ENCODE measurements around the gene RAB1B. TPM values are rescaled to one million over a fixed set of nuclear protein-coding genes. Genes with fewer than 3 reads are reported as not detected.
"Not testable (repeated sequence)": the region's sequence is repeated elsewhere in the genome, so short reads cannot be mapped to it uniquely, and the experiment has no call there.

The RAB1B gene
- total RNA-seq, 1 donor from 2014 or later, result 180 TPM

DNA sequence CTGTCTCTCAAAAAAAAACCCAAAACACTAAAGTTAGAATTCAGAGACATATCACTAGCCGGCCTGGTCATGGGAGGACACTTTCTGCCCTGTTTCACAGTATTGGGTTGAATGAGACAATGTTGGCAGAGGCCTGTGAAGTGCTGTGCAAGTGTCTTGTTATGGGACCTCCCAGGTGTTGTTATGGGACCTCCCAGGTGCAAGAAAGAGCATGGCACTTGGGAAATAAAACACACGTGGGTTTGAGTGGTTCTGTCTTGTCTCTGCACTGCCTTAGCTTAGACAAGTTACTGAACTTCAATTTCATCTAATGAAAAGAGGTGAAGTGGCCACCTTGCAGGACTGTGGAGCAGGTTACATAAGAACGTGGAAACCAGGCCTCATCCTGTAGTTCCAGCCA, 28.9 kb upstream of the RAB1B start:
- DNase-seq (ENCODE audit: extremely low read depth, low read depth, low spot score), result no peak

DNA sequence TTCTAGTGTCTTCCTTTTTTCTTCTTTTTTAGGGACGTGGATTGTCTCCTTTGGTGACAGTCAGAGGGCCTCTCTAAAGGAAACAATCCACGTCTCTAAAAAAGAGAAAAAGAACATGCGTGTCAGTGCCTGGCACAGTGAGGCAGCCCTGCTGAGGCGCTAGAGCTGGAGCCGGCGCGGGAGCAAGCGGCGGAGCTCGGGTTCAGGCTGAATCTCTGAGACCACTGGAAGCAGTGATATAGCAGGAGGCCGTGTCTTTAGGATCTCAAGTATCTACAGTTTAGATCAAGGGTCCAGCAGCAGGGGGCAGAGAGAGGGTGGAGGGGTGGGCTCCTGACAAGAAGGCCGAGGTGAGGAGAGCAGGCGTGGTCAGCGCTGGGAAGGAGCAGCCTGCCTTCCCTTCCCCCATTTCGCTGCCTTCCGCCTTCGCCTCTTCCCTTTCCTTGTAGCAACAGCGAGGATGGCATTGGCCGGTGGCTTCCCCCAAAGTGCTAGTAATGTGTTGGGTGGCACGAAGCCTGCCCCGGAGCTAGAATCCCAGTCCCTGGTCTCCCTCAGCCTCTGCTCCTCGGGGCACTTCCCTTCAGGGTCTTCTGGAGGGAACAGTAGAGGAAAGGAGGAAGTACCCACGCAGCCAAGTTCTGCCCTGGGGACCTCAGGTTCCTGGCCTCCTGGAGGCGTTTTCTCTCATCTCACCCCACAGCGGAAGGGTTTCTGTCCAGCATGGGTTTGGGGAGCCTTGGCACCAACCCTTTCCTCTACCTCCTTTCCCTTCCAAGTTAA, 28.2 kb upstream of the RAB1B start:
- DNase-seq (ENCODE audit: extremely low read depth, low read depth, low spot score), result no peak

DNA sequence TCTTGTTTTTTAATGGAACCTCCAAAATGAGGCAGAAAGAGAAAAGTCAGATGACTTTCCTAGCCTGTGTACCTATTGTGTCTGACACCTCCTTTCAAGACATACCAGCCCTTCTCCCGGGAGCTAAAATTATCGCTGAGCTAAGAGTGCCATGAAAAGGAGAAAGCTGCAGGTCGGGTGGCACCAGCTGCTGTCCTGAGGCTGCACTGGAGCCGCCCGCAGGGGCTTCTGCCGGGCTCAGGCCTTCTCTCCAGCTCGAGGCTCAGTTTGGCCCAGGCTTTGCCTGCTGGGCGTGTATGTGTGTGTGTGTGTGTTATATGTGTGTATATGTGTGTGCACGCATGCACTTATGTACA, 27.7 kb upstream of the RAB1B start:
- DNase-seq (ENCODE audit: extremely low read depth, low read depth, low spot score), result no peak

DNA sequence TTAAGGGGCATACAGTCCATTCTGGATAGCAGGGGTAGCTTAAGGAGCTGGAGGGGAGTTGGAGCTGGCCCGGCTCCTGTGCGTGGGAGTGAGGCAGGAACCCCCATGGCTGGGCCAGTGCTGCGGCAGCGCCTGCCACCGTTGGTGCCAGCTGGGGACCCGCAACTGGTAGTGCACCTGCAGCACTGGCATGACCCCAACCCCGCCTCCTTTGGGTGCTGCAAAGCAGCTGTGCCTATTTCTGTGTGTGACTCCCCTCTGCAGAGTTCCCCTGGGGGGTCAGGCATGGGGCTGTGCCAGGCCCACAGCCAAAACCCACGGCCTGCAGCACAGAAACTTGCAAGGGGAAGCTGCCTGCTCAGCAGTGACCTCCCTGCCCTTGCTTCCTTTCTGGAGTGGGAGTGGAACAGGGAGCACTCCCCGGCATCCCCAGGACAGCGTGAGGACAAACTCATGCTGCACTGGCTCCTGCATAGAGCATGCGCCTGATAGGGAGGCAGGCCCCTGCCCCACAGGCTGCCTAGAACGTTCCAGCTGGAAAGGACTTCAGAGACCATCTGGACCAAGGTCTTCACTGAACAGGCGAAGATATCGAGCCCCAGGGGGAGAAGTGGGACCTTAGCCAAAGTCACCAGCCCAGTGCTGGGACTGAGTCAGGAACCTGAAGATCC, 26.2 kb upstream of the RAB1B start:
- no peak for DNase-seq (ENCODE audit: extremely low read depth, low read depth, low spot score)

DNA sequence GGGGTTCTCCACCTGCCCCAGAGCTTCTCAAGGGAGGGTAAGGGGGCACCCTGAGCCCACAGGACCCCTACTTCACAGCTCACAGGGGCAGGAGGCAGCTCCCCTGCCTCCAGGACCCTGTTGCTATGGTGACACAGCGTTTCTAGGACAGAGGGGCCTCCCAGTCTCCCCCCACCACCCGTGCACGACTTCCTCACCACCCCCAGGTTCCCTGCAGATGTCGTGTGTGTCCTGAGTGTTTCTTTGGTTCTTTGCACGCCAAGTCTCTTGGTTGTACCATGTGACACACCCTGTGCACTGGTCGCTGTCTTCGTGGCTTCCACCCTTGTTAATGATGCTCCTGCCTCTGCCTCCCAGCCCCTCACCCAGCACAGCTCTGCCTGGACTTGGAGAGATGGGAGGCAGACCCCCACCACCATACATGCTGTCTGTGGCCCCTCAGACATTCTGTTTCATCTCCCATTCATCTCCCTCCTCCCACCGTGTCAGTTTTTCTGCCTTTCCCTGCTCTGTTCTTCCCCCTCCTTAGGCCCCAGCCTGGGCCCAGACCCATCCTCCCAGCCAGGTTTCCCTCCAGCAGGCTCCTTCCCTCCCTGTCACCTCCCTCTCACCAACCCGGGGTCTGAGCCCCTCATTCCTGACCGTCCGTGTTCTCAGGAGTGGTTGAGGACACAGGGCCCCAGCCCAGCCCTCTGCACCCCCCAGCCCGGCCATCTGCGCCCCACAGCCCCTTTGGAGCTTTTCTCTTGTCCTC, 24.5 kb upstream of the RAB1B start:
- no peak for DNase-seq (ENCODE audit: extremely low read depth, low read depth, low spot score)

DNA sequence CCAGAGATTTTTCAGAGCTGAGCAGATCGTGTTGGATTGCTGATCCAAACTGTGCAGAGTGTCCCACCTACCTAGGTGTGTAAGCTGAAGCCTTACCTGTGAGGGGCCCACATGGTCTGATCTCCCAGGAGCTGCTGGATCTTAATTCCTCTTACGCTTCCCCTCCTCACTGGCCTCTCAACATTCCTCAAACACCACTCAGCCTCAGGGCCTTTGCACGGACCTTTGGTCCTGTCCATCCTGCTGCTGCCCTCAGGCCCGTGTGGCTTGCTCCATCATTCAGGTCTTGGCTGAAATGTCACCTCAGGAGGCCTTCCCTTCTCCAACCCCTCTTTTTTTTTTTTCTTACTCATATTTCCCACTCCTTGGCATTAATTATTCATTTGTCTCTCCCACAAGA, 21.1 kb upstream of the RAB1B start:
- no peak for DNase-seq (ENCODE audit: extremely low read depth, low read depth, low spot score)

DNA sequence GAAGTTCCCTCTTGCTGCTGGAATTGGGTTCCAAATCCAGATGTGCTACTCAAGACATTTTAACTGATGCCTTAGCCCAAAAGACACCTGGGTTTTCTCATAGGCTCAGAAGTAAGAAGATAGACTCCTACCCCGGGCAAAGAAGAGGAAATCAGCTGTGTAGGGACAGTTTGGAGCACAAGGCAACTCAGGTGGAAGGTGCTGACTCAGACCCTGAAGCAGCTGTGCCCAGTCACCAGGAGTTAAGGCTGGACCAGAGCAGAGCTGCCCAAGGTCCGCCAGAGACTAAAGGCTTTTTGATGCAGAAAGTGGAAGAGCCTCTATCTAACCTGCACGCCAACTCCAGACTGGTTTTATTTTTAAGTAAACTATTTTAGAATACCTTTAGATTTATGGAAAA, 20.6 kb upstream of the RAB1B start:
- DNase-seq (ENCODE audit: extremely low read depth, low read depth, low spot score), result no peak

DNA sequence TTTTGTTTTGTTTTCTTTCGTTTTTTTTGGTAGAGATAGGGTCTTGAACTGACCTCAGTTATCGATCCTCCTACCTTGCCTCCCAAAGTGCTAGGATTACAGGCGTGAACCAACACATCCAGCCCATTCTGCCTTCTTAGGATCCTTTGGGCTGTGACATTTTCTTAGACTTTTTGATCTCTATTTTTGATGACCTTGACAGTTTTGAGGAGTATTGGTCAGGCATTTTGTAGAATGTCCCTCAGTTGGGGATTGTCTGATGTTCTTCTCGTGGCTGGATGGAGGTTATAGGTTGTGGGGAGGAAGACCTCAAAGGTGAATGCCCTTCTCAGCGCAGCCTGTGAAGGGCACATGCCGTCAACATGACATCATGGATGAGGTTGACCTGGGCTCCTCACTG, 19.5 kb upstream of the RAB1B start:
- no peak for DNase-seq (ENCODE audit: extremely low read depth, low read depth, low spot score)

DNA sequence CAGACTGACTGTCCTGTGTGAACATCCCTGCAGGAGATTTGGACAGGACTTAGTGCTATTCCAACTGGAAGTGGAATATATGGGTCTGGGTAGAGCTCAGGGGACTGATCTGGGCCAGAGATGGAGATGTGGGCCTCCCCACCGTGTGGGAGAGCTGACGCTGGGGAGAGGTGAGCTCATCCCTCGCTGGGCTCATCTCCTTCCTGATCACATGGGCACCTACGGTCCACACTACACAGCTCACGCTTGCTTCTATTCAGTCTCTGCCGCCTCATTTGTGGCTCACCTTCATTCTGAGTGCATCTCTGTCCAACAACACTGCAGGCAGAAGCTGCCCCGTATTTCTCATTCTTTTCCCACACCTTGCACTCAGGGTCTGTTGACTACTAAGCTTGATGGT, 16.6 kb upstream of the RAB1B start:
- DNase-seq (ENCODE audit: extremely low read depth, low read depth, low spot score), result no peak

DNA sequence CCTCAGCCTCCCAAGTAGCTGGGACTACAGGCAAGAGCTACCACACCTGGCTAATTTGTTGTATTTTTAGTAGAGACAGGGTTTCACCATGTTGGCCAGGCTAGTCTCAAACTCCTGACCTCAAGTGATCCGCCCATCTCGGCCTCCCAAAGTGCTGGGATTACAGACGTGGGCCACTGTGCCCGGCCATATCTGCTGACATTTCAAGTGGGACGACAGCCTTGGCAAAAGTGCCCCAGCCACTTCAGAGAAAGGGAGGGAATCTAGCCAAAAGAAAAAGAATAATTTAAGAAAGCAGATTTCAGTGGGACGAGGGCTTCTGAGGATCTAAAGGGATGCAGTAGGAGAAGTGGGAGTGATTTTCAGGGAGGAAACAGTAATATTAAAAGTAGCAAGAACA, 15.4 kb upstream of the RAB1B start:
- DNase-seq (ENCODE audit: extremely low read depth, low read depth, low spot score), result not testable (repeated sequence)

DNA sequence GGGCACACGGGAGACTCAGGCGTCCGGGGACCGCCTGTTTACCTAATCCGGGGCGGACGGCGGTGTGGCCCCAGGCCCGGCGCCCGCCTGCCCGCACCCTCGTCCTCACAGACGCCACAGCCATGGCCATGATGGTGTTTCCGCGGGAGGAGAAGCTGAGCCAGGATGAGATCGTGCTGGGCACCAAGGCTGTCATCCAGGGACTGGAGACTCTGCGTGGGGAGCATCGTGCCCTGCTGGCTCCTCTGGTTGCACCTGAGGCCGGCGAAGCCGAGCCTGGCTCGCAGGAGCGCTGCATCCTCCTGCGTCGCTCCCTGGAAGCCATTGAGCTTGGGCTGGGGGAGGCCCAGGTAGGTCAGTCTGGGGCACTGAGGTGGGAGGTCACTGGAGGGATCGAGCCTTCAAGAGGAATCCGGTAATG, 10.0 kb upstream of the RAB1B start:
- no peak for DNase-seq (ENCODE audit: extremely low read depth, low read depth, low spot score)

DNA sequence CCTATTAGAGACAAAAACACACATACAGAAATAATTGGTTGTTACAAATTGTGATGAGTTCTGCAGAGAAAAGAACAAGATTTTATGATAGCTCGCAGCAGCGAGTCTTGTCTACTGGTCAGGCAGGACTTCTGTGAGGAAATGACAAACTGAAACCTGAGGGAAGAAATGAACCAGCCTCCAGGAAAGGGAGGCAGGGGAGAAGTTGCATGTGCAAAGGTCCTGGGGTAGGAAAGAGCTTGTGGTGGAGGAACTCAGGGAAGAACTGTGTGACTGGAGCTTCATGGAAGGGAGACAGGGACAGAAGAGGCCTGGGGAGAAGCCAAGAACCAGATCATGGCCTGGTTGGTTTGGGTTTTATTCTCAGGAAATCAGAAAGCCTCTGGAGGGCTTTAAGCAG, 9.2 kb upstream of the RAB1B start:
- no peak for DNase-seq (ENCODE audit: extremely low read depth, low read depth, low spot score)

DNA sequence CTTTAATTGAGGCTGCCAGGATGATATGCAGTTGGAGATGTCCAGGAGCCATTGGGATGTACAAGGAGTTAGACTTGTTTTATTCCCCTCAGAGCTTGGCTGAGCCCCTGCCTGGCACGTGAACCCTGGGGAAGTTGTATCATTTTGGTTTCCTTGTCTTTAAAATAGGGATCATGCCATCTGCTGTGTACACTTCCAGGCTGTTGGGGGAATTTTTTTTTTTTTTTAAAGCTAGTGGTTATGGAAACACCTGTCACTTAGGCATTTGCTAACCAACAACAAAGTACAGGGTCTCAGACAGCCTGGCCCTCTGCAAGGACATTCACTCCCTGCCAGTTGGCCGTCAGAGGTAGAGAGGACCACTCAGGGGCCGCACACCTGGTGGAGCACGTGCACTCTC, 8.5 kb upstream of the RAB1B start:
- DNase-seq (ENCODE audit: extremely low read depth, low read depth, low spot score), result no peak

DNA sequence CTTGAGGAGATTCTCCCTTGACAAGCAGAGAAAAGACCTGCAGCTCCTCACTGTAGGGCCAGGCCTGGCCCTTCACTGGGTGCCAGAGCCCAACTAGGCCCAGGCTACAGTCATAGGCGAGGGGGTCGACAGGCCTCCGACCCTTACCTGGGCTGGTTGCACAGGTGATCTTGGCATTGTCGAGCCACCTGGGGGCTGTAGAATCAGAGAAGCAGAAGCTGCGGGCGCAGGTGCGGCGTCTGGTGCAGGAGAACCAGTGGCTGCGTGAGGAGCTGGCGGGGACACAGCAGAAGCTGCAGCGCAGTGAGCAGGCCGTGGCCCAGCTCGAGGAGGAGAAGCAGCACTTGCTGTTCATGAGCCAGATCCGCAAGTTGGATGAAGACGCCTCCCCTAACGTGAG, 6.9 kb upstream of the RAB1B start:
- DNase-seq (ENCODE audit: extremely low read depth, low read depth, low spot score), result no peak

DNA sequence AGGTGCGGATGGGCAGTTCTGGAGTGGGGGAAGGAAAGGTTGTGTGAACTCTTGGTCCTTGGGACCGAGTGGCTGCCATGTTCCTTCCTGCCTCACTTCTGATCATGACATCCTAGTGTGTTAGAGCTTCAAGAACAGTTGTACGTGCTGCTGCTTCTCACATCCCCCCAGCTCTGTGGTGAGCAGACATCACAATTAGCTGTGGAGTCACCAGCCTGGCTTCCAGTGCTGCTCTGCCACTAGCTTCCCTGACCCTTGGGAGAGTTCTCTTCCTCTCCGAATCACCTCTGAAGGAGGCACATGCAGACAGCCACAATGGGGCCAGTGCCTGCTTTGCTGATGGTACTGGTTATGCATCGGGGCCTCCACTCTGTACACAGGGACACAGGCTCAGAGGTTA, 6.2 kb upstream of the RAB1B start:
- DNase-seq (ENCODE audit: extremely low read depth, low read depth, low spot score), result no peak

DNA sequence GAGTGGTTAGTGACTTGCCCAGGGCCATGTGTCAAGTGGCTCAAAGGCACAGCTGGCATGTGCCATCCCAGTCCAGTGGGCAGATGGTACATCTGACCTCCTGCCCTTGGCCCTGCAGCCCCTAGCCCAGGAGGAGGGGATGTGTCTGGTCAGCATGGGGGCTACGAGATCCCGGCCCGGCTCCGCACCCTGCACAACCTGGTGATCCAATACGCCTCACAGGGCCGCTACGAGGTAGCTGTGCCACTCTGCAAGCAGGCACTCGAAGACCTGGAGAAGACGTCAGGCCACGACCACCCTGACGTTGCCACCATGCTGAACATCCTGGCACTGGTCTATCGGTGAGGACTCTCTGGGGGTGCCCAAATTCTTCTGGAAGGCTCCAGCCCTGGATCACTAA, 5.7 kb upstream of the RAB1B start:
- no peak for DNase-seq (ENCODE audit: extremely low read depth, low read depth, low spot score)

DNA sequence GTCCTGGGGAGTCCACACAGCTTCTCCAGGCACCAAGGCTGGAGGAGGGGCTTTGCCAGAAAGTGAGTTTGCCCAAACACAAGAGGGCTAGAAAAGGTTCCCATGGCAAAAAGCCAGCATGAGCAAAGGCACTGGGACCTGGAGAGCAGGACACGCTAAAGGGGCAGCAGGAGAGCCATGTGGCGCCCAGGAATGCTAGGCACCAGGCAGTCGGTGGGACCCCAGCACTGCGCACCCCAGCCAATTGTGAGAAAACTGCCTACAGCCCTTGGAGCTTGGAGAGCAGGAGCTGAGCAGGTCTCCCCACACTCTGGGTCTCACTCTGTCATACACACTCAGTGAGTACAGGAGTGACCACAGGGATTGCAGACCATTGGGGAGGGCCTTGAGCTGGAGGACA, 5.2 kb upstream of the RAB1B start:
- no peak for DNase-seq (ENCODE audit: extremely low read depth, low read depth, low spot score)

DNA sequence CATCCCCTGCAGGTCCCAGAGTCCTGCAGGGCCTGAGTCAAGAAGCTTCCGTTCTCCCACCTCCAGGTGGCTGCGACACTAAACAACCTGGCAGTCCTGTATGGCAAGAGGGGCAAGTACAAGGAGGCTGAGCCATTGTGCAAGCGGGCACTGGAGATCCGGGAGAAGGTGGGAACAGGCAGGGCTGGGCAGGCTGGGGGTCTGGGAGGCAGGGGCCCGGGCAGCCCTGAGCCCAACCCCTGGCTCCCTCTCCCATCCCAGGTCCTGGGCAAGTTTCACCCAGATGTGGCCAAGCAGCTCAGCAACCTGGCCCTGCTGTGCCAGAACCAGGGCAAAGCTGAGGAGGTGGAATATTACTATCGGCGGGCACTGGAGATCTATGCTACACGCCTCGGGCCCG, 4.7 kb upstream of the RAB1B start:
- no peak for DNase-seq (ENCODE audit: extremely low read depth, low read depth, low spot score)

DNA sequence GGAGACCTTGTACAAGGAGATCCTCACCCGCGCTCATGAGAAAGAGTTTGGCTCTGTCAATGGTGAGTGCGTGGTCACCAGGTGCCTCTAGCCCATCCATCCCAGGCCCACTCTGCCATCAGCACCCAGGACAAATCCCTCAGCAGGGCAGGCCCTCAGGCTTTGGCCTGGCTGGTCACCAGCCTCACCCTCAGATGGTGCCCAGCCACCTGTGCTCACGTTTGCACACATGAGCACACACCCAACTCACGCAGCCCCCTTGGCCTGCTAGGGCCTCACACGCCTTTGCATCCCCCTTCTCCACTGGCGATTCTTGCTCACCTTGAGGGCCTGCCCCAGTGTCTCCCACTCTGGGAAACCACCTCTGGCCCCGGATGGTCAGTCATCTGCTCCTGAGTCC, 4.1 kb upstream of the RAB1B start:
- DNase-seq (ENCODE audit: extremely low read depth, low read depth, low spot score), result no peak

DNA sequence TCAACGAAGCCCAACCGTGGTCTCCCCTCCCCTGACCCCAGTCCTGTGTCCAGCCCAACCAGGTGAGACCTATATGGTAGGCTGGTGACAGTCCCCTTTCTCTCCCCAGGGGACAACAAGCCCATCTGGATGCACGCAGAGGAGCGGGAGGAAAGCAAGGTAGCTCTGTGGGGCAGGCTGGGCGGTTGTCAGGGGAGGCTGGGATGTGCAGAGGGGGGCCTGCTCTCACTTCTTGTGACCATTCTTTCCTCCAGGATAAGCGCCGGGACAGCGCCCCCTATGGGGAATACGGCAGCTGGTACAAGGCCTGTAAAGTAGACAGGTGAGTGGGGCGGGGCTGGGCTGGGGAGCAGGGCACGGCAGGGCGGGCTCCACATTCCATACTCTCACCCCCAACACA, 3.5 kb upstream of the RAB1B start:
- DNase-seq (ENCODE audit: extremely low read depth, low read depth, low spot score), result no peak

DNA sequence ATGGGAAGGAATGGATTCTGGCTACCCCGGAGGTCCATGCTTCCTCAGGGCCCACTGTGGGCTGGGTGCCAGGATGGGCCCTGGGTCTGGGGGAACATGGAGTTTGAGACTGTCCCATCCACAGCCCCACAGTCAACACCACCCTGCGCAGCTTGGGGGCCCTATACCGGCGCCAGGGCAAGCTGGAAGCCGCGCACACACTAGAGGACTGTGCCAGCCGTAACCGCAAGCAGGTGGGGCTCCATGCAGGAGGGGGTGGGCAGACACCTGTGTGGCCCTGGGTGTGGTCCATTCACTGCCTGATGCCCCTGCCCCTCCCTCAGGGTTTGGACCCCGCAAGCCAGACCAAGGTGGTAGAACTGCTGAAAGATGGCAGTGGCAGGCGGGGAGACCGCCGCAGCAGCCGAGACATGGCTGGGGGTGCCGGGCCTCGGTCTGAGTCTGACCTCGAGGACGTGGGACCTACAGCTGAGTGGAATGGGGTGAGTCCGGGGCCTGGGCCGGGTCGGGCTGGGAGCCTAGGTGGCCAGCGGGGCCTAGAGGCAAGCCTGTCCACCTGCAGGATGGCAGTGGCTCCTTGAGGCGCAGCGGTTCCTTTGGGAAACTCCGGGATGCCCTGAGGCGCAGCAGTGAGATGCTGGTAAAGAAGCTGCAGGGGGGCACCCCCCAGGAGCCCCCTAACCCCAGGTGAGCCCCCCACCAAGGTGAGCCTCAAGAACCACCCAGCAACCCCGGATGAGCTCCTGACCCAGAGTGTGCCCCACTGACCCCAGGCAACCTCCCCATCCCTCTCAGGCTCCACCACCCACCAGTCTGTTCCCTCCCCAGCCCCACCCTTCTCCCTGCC, 2.7 kb upstream of the RAB1B start:
- DNase-seq (ENCODE audit: extremely low read depth, low read depth, low spot score), result no peak
